NCI-H2107 treated with DMSO at 0.1 percent for 48 hours (cell line): ENCODE data around the gene CD55.

Source experiments
- DNase-seq: peaks from one replicate; lab custom pipeline; 2025; ENCODE audit not compliant: unreplicated experiment; lab: John Stamatoyannopoulos, UW

CD55 gene

DNA sequence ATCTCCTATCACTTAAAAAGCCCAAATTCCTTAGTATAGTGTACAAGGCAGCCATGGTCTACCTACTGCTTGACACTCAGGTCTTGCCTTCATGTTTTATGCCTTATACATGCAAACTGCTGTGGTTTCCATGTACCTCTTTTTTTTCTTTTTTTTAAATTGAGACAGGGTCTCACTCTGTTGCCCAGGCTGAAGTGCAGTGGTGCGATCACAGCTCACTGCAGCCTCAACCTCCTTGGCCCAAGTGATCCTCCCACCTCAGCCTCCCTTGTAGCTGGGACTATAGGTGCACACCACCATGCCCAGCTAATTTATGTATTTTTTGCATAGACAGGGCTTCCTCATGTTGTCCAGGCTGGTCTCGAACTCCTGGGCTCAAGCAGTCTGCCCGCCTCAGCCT lies 8.0 kb downstream of the CD55 start:
- DNase-seq, result no peak

DNA sequence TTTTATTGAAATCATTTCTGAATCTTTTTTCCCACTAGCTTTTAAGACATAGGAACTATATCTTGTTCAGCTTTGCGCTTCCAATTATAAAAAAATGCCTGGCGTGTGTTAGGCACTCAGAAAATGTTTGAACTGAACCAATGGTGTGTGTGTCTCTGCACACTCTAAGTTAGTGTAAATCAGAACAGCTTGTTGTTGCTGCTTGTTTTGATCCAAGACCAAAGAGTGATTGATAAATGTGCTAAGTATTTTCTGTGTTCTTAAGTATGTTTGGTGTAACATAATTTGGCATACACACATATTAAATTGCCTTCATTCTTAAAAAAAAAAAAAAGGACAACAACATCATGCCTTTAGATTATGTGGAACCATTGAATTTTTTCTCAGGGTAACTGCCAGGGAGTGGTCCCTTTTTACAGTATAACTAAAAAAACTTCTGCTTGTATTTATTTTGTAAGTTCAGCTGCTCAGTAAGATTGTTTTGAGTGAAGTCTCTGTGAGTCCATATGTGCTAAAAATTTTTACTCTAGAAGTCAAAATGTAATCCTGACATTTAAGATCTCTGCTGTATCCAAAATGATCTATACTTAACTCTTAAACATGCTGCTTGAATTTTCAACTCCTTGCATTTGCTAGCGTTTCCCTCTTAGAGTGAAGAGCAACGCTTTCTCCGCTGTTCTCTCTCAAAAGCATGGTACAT lies 8.7 kb downstream of the CD55 start:
- DNase-seq, result no peak

DNA sequence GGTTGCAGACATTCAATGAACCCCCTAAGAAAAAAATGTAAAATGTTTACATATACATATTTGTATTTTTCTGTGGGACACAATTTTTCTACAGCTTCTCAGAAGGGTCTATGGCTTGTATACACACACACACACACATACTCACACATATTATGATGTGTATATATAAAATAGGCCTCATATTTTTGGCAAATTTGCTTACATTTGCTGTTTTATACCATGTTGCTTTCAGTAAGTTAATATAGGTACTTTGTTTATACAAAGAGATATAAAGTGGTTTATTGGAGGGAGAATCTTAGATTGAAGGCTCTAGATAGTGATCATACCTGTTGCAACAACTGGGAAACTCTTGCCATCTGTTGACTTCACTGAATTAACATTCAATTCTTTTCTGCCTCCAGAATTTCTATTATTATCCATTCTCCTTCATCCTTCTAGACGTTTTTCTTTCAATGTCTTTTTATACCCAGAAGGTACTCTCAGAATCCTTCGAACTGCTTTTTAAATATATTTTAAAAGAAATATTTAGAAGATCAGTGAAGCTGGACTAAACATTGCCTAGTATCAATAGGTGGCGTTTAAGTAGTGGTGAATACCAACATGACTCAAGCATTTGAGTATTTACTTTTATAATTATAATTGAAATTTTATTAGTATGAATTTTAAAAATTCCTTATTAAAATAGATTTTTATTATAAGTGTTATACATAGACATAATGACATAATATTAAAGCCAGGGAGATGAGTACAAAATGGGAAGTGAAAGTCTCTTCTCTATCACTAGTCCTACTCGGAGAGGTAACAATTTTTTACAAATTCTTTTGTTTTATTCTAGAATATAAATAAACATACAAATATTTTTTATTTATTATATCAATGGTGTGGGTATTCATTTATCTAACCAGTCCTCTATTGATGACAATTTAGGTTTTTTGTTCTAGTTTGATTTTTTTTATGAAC lies 10.2 kb downstream of the CD55 start:
- DNase-seq, result no peak

DNA sequence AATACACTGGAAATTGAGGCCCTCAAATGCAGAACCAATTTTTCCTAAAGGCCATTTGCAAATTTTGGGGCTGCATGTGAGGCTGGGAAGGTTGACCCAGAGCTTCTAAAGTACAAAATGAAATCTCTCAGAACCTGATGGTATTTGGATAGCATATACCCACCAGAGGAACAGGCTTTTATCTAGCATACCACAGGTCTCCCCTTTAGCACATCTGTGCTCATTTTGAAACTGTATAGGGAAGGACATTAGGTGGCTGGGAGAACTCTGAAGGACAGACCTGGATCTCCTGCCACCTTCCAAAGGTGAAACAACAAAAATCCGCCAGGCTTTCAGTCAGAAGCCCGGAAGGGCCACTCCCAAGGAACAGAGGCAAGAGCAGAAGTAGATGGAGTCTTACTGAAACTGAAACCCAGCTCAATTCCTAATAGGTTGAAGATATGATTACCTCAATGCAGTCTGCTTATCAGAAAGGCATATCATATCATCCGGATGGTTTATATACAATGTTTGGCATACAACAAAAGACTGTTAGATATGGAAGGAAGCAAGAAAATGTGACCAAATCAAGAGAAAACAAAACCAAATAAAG lies 11.6 kb downstream of the CD55 start:
- DNase-seq, result no peak

DNA sequence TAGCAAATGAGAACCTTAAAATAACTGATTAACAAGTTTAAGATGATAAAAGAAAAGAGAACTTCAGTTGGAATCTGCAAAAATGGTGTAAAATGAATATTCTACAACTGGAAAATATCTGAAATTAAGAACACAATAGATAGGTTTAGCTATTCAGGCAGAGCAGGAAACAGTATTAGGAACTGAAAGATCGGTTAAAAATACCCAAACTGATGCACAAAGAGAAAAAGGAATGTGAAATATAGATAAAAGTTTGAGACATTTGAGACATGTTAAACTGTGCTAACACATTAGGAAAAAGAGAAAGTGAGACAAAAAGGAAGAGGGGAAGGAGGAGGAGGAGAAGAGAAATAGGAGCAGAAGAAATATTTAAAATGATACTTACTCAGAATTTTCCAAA lies 12.1 kb downstream of the CD55 start:
- DNase-seq, result no peak

DNA sequence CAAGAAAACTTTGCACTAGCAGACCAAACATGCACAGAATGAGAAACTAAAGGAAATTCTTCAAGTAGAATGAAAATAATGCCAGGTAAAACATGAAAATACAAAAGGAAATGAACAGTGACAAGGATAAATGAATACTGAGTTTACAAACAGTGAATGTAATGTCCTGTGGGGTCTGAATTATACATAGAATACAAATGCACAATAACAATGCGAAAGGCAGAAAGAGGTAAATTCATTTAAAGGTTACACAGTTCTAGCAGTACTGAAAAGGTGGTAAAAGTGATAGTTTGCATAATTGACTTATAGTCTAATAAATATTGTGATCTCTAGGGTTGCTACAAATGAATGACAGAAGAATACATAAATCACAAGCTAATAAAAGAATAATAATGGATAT lies 12.9 kb downstream of the CD55 start:
- no peak for DNase-seq

DNA sequence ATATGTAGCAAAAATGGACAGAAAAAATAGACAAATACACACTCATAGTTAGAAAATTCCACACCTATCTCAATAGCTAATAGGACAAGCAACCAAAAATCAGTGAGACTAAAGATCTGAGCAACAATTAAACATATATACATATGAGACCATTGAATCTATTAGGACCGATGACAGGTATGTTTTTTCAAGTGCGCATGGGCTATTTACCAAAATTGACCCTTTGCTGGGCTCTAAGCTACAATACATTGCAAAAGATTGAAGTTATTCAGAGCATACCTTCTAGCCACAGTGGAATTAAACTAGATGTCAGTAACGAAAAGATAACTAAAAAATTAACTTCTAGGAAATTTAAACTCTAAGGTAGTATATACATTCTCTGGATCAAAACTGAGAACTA lies 13.7 kb downstream of the CD55 start:
- no peak for DNase-seq

DNA sequence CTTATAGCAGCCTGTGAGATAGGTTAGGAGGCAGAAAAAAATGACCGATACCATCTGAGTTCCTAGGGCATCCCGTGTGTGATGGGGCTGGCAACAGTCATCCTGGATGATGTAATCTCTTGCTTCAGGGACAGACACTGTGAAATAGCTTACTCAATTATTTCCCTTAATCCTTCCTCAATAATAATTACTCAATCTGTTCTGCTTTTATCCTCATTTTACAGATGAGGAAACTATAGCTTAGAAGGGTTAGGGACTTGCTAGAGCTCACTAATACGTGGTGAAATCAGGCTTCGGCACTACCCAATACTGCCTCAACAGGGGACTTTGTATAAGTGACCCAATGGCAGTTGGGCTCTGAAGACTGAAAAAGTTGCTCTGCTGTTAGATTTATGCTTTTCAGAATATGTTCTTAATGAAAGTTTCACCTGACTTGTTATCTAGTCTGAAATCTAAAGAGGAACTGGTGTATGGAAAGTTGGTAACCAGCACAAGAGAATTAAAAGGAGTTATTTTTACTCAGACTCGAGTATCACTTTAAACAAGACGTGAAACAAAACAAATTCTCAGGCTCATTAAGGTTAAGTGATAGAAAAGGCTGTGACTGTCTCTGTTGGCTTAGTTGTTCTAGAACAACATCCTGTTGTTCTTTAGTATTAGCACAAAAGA lies 14.4 kb downstream of the CD55 start:
- DNase-seq, result no peak

DNA sequence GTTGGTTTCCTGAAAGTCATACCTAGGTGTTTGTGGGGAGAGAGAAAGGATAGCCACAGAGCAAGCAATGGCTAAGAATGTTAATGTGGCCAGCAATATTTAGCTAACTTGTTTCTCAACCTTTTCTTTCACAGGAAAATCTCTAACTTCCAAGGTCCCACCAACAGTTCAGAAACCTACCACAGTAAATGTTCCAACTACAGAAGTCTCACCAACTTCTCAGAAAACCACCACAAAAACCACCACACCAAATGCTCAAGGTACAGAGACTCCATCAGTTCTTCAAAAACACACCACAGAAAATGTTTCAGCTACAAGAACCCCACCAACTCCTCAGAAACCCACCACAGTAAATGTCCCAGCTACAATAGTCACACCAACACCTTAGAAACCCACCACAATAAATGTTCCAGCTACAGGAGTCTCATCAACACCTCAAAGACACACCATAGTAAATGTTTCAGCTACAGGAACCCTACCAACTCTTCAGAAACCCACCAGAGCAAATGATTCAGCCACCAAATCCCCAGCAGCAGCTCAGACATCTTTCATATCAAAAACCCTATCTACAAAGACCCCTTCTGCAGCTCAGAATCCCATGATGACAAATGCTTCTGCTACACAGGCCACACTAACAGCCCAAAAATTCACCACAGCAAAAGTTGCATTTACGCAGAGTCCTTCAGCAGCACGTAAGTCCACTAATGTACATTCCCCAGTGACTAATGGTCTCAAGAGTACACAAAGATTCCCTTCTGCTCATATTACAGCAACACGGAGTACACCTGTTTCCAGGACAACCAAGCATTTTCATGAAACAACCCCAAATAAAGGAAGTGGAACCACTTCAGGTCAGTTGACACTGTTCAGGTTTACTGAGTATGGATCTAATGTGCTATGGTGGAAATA lies 15.3 kb downstream of the CD55 start:
- peak; percentile 24 for DNase-seq

DNA sequence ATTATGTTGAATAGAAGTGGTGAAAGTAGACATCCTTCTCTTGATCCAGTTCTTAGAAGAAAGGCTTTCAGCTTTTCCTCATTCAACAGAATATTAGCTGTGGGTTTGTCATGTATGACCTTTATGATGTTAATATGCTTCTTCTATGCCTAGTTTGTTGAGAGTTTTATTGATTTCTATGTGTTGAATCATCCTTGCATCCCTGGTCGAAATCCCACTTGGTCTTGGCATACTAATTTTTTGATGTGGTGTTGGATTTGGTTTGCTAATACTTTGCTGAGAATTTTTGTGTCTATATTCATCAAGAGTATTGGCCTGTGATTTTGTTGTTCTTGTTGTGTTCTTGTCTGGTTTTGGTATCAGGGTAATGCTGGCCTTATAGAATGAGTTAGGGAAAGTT lies 20.9 kb downstream of the CD55 start:
- no peak for DNase-seq

DNA sequence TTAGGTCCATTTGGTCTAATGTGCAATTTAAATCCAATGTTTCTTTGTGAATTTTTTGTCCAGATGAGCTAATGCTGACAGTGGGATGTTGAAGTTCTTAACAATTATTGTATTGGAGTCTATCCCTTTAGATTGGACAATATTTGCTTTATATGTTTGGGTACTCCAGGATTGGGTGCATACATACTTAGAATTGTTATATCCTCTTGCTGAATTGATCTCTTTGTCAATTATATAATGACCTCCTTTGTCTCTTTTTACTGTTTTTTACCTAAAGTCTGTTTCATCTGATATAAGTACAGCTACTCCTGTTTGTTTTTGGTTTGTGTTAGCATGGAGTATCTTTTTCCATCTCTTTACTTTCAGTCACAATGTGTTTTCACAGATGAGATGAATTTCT lies 22.2 kb downstream of the CD55 start:
- DNase-seq, result no peak

DNA sequence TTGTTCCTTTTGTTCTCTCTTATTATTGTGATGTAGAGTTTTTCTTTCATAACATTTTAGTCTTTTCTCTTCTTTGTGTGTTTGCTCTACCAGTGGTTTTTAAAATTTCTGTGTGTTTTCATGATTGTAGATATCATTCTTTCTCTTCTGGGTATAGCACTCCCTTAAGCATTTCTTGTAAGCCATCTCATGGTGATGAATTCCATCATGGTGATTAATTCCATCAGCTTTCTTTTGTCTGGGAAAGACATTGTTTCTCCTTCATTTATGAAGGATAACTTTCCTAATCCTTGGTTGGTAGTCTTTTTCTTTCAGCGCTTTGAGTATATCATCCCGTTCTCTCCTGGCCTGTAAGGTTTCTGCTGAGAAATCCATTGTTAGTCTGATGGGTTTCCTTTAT lies 22.7 kb downstream of the CD55 start:
- DNase-seq, result no peak

DNA sequence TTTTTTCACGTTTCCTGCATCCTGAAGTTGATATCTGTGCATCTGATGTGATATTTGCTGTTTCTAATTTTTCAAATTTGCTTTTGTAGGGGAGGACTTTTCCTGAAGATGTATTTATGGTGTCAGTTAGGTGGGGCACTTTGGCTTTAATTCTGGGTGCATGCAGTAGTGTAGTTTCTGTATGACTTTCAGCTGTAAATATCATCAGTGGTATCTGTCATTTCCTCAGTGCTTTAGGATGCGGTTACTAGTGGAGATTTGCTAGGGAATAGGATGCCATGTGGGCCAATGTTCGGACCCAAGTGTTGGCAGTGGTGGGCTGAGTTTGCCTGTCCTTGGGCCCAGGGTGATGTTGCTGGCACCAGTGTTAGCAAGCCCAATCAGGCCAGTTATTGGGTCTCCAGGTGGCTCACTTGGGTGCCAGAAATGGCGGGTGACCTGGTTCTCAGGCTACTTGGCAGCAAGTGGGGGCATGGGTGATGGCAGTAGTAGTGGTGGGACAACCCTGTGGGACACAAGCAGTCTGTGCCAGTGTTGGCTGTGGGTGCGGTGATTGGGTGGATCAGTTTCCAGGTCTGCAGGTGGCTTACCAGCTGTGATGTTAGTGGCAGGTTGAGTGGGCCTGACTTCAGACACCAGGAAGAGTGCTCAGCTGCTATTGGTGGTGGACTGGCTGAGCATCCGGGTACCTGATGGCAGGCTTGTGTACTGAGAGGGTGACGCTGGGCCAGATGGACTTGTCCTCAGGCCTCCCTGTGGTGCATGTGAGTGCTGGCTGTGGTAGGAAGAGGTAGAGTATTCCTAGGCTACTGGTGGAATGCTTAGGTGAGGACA lies 24.4 kb downstream of the CD55 start:
- DNase-seq, result no peak

DNA sequence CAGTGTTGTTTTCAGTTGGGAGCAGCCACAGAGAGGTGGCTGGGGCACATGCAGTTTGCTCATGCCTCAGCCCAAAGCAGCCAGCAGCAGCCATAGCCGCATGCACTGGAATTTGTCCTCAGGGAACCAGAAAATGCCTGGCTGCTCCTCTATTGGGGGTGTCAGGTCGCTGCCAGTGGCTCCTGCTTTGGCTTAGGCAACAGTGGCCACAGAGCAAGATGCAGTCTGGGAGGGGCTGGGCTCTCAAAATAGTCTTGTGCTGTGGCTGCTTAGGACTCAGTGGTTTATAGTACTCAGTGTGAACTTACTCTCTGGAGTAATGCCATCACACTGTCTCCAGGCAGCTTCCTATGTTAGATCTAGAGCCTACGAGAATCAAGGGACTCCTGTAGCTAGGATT lies 25.0 kb downstream of the CD55 start:
- DNase-seq, result no peak

DNA sequence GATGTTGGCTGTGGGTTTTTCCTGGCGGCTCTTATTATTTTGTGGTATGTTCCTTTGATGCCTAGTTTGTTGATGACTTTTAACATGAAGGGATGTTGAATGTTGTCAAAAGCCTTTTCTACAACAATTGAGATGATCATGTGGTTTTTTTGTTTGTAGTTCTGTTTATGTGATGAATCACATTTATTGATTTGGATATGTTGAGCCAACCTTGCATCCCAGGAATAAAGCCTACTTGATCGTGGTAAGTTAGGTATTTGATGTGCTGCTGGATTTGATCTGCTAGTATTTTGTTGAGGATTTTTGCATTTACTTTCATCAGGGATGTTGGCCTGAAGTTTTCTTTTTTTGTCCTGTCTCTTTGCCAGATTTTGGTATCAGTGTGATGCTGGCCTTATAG lies 28.5 kb downstream of the CD55 start:
- no peak for DNase-seq

DNA sequence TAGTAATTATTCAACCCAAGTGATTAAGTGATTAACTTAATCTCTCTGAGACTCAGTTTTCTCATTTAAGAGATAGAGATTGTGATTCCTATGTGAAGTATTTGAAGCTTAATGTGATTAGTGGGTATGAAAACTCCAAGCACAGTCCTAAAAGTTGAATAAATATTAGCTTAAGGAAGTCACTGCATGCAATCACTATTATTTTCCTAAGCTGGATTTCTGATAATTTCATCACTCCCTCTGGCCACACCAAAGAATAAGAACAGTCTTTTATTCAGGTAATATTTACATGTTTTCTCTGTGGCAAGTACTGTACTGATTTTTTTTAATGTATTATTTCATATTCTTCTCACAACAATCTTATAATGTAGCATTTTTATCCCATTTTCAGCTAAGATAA lies 31.1 kb downstream of the CD55 start:
- DNase-seq, result no peak

DNA sequence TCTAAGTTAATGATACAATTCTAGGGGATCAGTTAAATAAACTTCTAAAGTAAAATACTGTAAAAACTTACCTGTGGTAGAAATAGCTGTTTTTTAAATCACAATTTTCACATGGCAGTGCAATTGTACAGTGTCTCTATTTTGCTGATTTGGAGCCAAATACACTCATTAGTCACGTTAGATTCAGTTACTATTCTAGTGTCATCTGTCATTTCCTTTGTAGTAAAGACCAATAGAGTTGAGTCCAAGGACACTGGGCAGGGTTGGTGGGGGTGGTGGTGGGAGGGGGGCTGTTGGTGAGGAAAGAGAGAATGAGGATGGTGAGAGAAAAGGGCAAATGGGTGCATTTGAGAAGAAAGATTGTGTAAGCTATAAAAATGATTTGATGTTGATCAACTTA lies 33.6 kb downstream of the CD55 start:
- DNase-seq, result no peak

DNA sequence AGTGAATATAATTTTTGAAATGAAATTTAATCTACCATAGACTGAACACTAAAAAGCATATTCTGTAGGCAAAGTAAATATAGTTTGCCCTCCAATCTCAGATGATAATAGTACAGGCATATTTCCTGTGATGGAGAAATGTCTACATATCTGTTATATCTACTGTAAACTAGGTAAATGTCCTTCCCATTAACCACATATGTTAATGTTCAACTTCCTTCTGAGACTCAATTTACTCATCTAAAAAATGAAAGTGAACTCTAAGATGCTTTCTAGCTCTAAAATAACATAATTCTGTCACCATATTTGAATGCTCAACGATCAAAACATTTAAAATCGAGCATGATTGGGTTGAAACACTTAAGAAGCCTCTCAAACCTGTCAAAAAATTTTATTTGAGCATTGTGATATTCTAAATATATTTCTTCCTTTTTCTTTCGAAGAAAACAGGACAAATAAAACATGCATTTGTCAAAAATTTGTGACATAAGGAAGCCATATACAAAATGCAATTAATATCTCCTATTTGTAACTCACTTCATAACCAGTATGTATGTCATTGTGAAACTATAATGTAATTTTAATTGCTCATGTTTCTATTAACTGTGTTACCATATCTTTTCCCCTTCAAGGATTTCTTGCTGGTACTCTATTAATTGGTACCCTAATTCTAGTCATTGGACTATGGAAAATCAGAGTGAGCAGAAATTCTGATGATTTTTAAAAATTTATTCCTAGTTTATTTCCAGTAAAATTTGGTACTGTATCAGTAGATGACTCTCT lies 34.2 kb downstream of the CD55 start:
- no peak for DNase-seq

DNA sequence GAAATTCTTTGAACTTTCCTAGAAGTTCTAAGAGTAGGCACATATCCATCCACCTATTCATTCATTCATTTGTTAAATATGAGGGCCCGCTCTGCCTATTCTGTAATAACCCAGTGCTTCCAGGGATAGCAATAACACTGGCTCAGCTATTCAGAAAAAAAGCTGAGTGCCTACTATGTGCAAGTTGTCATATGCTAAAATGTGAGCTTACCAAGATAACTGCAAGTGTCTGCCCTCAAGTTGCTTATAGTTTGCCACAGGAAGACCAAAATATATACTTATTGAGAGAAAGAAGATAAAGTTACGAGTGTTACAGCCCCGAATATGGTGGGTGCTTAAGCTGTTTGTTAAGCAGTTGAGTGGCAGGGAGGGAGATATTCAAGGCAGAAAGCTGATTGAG lies 39.6 kb downstream of the CD55 start:
- no peak for DNase-seq
